ENCODE measurements around the gene PIP5K1C. TPM values are rescaled to one million over a fixed set of nuclear protein-coding genes. Genes with fewer than 3 reads are reported as not detected.
A peak's percentile ranks its signal among the peaks of the same experiment; 100 is the strongest.

PIP5K1C gene
- total and polyA plus RNA-seq, 8 donors: 8.6 to 164 (median 25.6) TPM

DNA sequence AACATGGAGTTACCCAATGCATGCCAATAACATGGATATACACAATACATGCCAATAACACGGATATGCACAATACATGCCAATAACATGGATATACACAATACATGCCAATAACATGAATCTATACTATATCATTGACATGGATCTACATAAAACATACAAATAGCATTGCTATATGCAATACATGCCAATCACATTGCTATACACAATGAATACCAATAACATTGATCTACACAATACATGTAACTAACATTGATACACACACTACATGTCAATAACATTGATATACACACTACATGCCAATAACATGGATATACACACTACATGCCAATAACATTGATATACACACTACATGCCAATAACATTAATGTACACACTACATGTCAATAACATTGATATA is 932 bp upstream of the PIP5K1C start:
- peaks cover 0 to 16% (median 0%) of the 10 kb centered on the region in 3 donors for H3K27me3 ChIP-seq
- H3K4me3 ChIP-seq: no peak overlapping the region
- H3K9me3 ChIP-seq: no peaks in the 10 kb centered on the region
- peaks cover 0 to under 1% (median under 1%) of the 10 kb centered on the region in 4 donors for H3K36me3 ChIP-seq
- H3K4me1 ChIP-seq: peaks cover 15 to 51% (median 36%) of the 10 kb centered on the region in 4 donors
- H3K27ac ChIP-seq: no peak overlapping the region
- 0 to 19% (median 13%) methylated on average over 1 of the region's 1 CpG for WGBS, 5 donors
- TF ChIP-seq POLR2A (IDR thresholded peaks at IDR 0.05) (no peak), POLR2AphosphoS5 (IDR thresholded peaks at IDR 0.05) (no peak)
- intact Hi-C loops (cut with DNase I; ENCODE audit: low total_unique reads): loop anchor here (5.0 kb wide), 1 partner anchor 34 kb away; no protein-coding TSS in a partner anchor
- DNase-seq: no peak

- WGBS, 5 donors: 0 to 1% (median 0%) methylated on average over 18 to 43 of the region's 43 CpGs
- intact Hi-C loops (cut with DNase I; ENCODE audit: low total_unique reads): loop anchor here (5.0 kb wide), 1 partner anchor 32 kb away; no protein-coding TSS in a partner anchor
- Histone ChIP-seq H3K27ac (peak overlapping the region; percentile 66 to 95 (median 83)), H3K4me1 (peaks cover 15 to 50% (median 37%) of the 10 kb centered on the region in 4 donors), H3K27me3 (peaks cover 0 to 2% (median 0%) of the 10 kb centered on the region in 3 donors), H3K4me3 (peak overlapping the region; percentile 95 to 99 (median 96)), H3K36me3 (peaks cover 0 to 15% (median 13%) of the 10 kb centered on the region in 4 donors), H3K9me3 (no peaks in the 10 kb centered on the region)
- TF ChIP-seq POLR2A (IDR thresholded peaks at IDR 0.05) (no peak), POLR2AphosphoS5 (IDR thresholded peaks at IDR 0.05) (no peak), EP300 (IDR thresholded peaks at IDR 0.05) (no peak)
- TF ChIP-seq, protein P1, sequence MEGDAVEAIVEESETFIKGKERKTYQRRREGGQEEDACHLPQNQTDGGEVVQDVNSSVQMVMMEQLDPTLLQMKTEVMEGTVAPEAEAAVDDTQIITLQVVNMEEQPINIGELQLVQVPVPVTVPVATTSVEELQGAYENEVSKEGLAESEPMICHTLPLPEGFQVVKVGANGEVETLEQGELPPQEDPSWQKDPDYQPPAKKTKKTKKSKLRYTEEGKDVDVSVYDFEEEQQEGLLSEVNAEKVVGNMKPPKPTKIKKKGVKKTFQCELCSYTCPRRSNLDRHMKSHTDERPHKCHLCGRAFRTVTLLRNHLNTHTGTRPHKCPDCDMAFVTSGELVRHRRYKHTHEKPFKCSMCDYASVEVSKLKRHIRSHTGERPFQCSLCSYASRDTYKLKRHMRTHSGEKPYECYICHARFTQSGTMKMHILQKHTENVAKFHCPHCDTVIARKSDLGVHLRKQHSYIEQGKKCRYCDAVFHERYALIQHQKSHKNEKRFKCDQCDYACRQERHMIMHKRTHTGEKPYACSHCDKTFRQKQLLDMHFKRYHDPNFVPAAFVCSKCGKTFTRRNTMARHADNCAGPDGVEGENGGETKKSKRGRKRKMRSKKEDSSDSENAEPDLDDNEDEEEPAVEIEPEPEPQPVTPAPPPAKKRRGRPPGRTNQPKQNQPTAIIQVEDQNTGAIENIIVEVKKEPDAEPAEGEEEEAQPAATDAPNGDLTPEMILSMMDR (IDR thresholded peaks at IDR 0.05): no peak
- no peak for DNase-seq
Observed at GRCh38 chr19:3699741-3700241, 477 bp downstream of the PIP5K1C start.

- intact Hi-C loops (cut with DNase I; ENCODE audit: low total_unique reads): no loop called here
- H3K36me3 ChIP-seq: peaks cover 0 to 20% (median 14%) of the 10 kb centered on the region in 4 donors
- H3K4me1 ChIP-seq: peaks cover 15 to 55% (median 40%) of the 10 kb centered on the region in 4 donors
- H3K27ac ChIP-seq: peak overlapping the region; percentile 66 to 95 (median 83)
- H3K27me3 ChIP-seq: no peaks in the 10 kb centered on the region
- TF ChIP-seq, protein P1 (IDR thresholded peaks at IDR 0.05): no peak
- H3K4me3 ChIP-seq: peak overlapping the region; percentile 95 to 99 (median 96)
- H3K9me3 ChIP-seq: no peaks in the 10 kb centered on the region
- DNase-seq: peak in 1 of 2 donors; percentile 70
- WGBS, 5 donors: 2 to 4% (median 3%) methylated on average over 20 to 34 of the region's 34 CpGs
Observed at GRCh38 chr19:3698974-3699740, 1.1 kb downstream of the PIP5K1C start.

DNA sequence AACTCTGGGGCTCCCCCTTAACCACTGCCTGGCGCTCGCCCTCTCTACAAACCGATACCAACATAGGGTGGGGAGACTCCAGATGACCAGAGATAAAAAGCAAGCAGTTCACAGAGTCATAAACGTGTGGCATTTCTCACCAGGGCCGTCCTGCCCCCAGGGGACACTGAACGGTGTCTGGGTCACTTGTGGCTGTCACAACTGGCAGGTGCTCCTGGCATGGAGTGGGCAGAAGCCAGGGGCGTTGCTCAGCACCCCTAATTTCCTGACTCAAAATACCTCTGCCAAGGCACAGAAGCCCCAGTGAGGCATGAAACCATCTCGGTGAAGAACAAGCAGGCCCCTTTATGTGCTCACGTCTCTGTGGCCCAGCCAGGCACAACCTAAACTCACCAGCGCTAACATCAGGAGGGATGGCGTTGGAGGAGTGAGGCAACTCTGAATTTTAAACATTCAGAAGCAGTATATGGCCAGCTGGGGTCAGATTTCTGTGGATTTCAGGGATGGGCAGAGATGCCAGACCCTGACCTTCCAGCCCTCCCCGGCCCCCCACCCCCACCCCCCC is 1.8 kb downstream of the PIP5K1C start:
- H3K4me3 ChIP-seq: peak overlapping the region; percentile 95 to 99 (median 96)
- H3K27ac ChIP-seq: peak overlapping the region in 4 of 5 donors; percentile 66 to 95 (median 88)
- WGBS, 5 donors: 10 to 56% (median 46%) methylated on average over 5 to 12 of the region's 12 CpGs
- H3K36me3 ChIP-seq: peaks cover 0 to 20% (median 14%) of the 10 kb centered on the region in 4 donors
- no peaks in the 10 kb centered on the region for H3K27me3 ChIP-seq
- TF ChIP-seq, protein P1 (IDR thresholded peaks at IDR 0.05): no peak
- no peak for TF ChIP-seq EP300 (IDR thresholded peaks at IDR 0.05)
- no peak for TF ChIP-seq POLR2AphosphoS5 (IDR thresholded peaks at IDR 0.05)
- H3K9me3 ChIP-seq: no peaks in the 10 kb centered on the region
- no peak for DNase-seq
- intact Hi-C loops (cut with DNase I; ENCODE audit: low total_unique reads): no loop called here
- peaks cover 15 to 62% (median 42%) of the 10 kb centered on the region in 4 donors for H3K4me1 ChIP-seq
